Lower leg skin (tissue), 4 donors: ENCODE measurements around the gene SNCB. TPM values are rescaled to one million over a fixed set of nuclear protein-coding genes. Genes with fewer than 3 reads are reported as not detected.

Experiments
- DNase-seq, 2 donors: peaks; one replicate each; pipeline ENCODE4 v3.0.0-alpha.2; 2019; ENCODE audit warnings: low spot score in 2 of 2
- H3K4me3 ChIP-seq: fragments of 200-600 bp; sonication (generic); 2 replicates; pipeline ENCODE4 v1.5.1; 2017; ENCODE audit warnings: mild to moderate bottlenecking, low read depth; ENCODE audit not compliant: poor library complexity, severe bottlenecking
- CTCF ChIP-seq, 3 donors: fragments of 450-650 bp; IDR thresholded peaks; one replicate each; pipeline ENCODE4 v1.5.1; 2016; ENCODE audit warnings: antibody characterized with exemption in 3 of 3, mild to moderate bottlenecking in 3 of 3, moderate library complexity in 2 of 3
- POLR2A ChIP-seq, 2 donors: fragments of 450-650 bp; IDR thresholded peaks; one replicate each; pipeline ENCODE4 v1.6.1; 2016 to 2017; ENCODE audit warnings: antibody characterized with exemption in 2 of 2, mild to moderate bottlenecking in 1 of 2, moderate library complexity in 1 of 2
- WGBS, 2 donors: methylation state at CpG; one replicate each; pipeline ENCODE4 v1.1.5; 2018; 5-methylcytosine and 5-hydroxymethylcytosine counted together
- intact Hi-C: fragments of 100-400 bp; cut with DNase I; formaldehyde crosslinking; loops from one replicate; pipeline ENCODE4 v1.15.0; 2023; ENCODE audit warnings: low total_unique reads
- total RNA-seq, 4 donors: library from RNA; depleted of rRNA; stranded (reverse); fragments of >200 nt; gene quantifications; one replicate each; pipeline ENCODE4 v1.1.0, GENCODE V29; 2016

SNCB gene
- total RNA-seq, 4 donors from 2014 or later, result not detected

- TF ChIP-seq CTCF (IDR thresholded peaks at IDR 0.05) (no peak), POLR2A (IDR thresholded peaks at IDR 0.05) (no peak)
- no peak for DNase-seq
- 68 to 87% methylated on average over 8 of the region's 8 CpGs for WGBS, 2 donors
- intact Hi-C loops, result no loop called here
- H3K4me3 ChIP-seq, result no peak overlapping the region
Measured at GRCh38 chr5:176652136-176652535, 21.8 kb upstream of the SNCB start.

- TF ChIP-seq CTCF (IDR thresholded peaks at IDR 0.05) (no peak), POLR2A (IDR thresholded peaks at IDR 0.05) (no peak)
- H3K4me3 ChIP-seq, result no peak overlapping the region
- intact Hi-C loops, result no loop called here
- no peak for DNase-seq
- 91% methylated on average over 17 of the region's 17 CpGs for WGBS, 2 donors
Measured at GRCh38 chr5:176651472-176651980, 21.2 kb upstream of the SNCB start.

- 76 to 78% methylated on average over 8 of the region's 8 CpGs for WGBS, 2 donors
- TF ChIP-seq POLR2A (IDR thresholded peaks at IDR 0.05) (no peak), CTCF (IDR thresholded peaks at IDR 0.05) (no peak)
- H3K4me3 ChIP-seq, result no peak overlapping the region
- no peak for DNase-seq
- intact Hi-C loops, result no loop called here
Measured at GRCh38 chr5:176650354-176650884, 20.1 kb upstream of the SNCB start.

GRCh38 chr5:176648474-176649194 lies 18.3 kb upstream of the SNCB start:
- TF ChIP-seq POLR2A (IDR thresholded peaks at IDR 0.05) (no peak), CTCF (IDR thresholded peaks at IDR 0.05) (no peak)
- no peak for DNase-seq
- H3K4me3 ChIP-seq, result no peak overlapping the region
- intact Hi-C loops, result no loop called here
- 65 to 70% methylated on average over 15 of the region's 15 CpGs for WGBS, 2 donors

GRCh38 chr5:176647843-176648473 lies 17.6 kb upstream of the SNCB start:
- intact Hi-C loops, result no loop called here
- no peak for TF ChIP-seq POLR2A (IDR thresholded peaks at IDR 0.05)
- peak overlapping the region; percentile 62 for H3K4me3 ChIP-seq
- 2 to 11% methylated on average over 12 to 14 of the region's 20 CpGs for WGBS, 2 donors
- DNase-seq, result peak; percentile 43 to 91
